IMR-90 (cell line): ENCODE data around the gene ZNF467. TPM values are rescaled to one million over a fixed set of nuclear protein-coding genes. Genes with fewer than 3 reads are reported as not detected.

Experiments
- ATAC-seq: fragments of 200-7000 bp; cut with Tn5 transposase; 2 replicates; pipeline ENCODE4 v1.9.1; 2020; ENCODE audit warnings: low read depth, mild to moderate bottlenecking, moderate library complexity
- BruUV-seq: library from RNA; stranded (reverse); fragments of 400-500 nt; replicated peaks from 2 replicates; lab custom pipeline; 2021; lab: Mats Ljungman, UMichigan
- CTCF ChIA-PET: fragments of 300-600 bp; formaldehyde crosslinking; extraction: SDS; loops from one replicate; lab custom pipeline; 2021; ENCODE audit warnings: antibody characterized with exemption; lab: Yijun Ruan, JAX
- POLR2A ChIA-PET: fragments of 300-600 bp; sonication (Branson Sonifier 250); formaldehyde crosslinking; loops from one replicate; lab custom pipeline; 2022; ENCODE audit warnings: antibody characterized with exemption; ENCODE audit not compliant: unreplicated experiment; lab: Charles Lee
- DNase-seq: peaks from one replicate; pipeline ENCODE4 v3.0.0; 2013
- H2AFZ ChIP-seq: replicated peaks from 2 replicates; pipeline ENCODE3; 2013; ENCODE audit warnings: low read length, mild to moderate bottlenecking; ENCODE audit not compliant: poor library complexity
- H2AK5ac ChIP-seq: 2 replicates; pipeline ENCODE4 v1.6.1; 2013; ENCODE audit warnings: low read depth, low read length, inconsistent platforms
- H2AK9ac ChIP-seq: replicated peaks from 2 replicates; pipeline ENCODE3; 2013; ENCODE audit warnings: mild to moderate bottlenecking, low read depth, low read length, moderate library complexity; ENCODE audit not compliant: poor library complexity
- H2BK120ac ChIP-seq: 2 replicates; pipeline ENCODE4 v1.6.1; 2013; ENCODE audit warnings: low read depth, low read length, inconsistent platforms
- H2BK15ac ChIP-seq: 3 replicates; pipeline ENCODE4 v1.6.1; 2013; ENCODE audit warnings: low read depth, low read length, inconsistent platforms
- H2BK20ac ChIP-seq: 2 replicates; pipeline ENCODE4 v1.6.1; 2013; ENCODE audit warnings: low read depth, mild to moderate bottlenecking, inconsistent platforms, low read length, moderate library complexity
- H2BK5ac ChIP-seq: 2 replicates; pipeline ENCODE4 v1.6.1; 2013; ENCODE audit warnings: mild to moderate bottlenecking, low read depth, low read length, inconsistent platforms; ENCODE audit not compliant: poor library complexity, severe bottlenecking
- H3K14ac ChIP-seq: replicated peaks from 2 replicates; pipeline ENCODE4 v1.6.1; 2013; ENCODE audit warnings: low read depth, low read length, inconsistent platforms
- H3K18ac ChIP-seq: 2 replicates; pipeline ENCODE4 v1.6.1; 2013; ENCODE audit warnings: low read depth, low read length, control low read depth
- H3K23ac ChIP-seq: 2 replicates; pipeline ENCODE4 v1.6.1; 2013; ENCODE audit warnings: low read depth, low read length, inconsistent platforms
- H3K27ac ChIP-seq: 2 replicates; pipeline ENCODE4 v1.5.1; 2013; ENCODE audit warnings: mild to moderate bottlenecking, control low read depth, low read length; ENCODE audit not compliant: insufficient read depth
- H3K27me3 ChIP-seq: 2 replicates; pipeline ENCODE4 v1.6.1; 2013; ENCODE audit warnings: low read length; ENCODE audit not compliant: control insufficient read depth, insufficient read depth
- H3K36me3 ChIP-seq: 2 replicates; pipeline ENCODE4 v1.6.1; 2013; ENCODE audit warnings: low read length, mixed read lengths; ENCODE audit not compliant: control insufficient read depth, insufficient read depth
- H3K4ac ChIP-seq: 2 replicates; pipeline ENCODE4 v1.6.1; 2013; ENCODE audit warnings: low read depth, low read length, inconsistent platforms
- H3K4me1 ChIP-seq: 2 replicates; pipeline ENCODE4 v1.6.1; 2013; ENCODE audit warnings: low read length, mixed read lengths; ENCODE audit not compliant: control insufficient read depth, insufficient read depth
- H3K4me2 ChIP-seq: 2 replicates; pipeline ENCODE4 v1.6.1; 2013; ENCODE audit warnings: low read depth, mild to moderate bottlenecking, control low read depth, low read length, moderate library complexity
- H3K4me3 ChIP-seq: 2 replicates; pipeline ENCODE4 v1.5.1; 2013; ENCODE audit warnings: low read depth, mild to moderate bottlenecking, control low read depth, low read length, moderate library complexity; ENCODE audit not compliant: insufficient read depth
- H3K56ac ChIP-seq: 2 replicates; pipeline ENCODE4 v1.6.1; 2013; ENCODE audit warnings: low read length, inconsistent platforms; ENCODE audit not compliant: insufficient read depth; ENCODE audit errors: extremely low read depth
- H3K79me1 ChIP-seq, 2 experiments: 2 replicates each; pipeline ENCODE4 v1.6.1; 2013; ENCODE audit warnings: low read length in 2 of 2, inconsistent platforms in 1 of 2, low read depth in 1 of 2
- H3K9ac ChIP-seq: 2 replicates; pipeline ENCODE4 v1.6.1; 2013; ENCODE audit warnings: low read depth, low read length, control low read depth
- H3K9me1 ChIP-seq: 2 replicates; pipeline ENCODE4 v1.6.1; 2013; ENCODE audit warnings: low read length, inconsistent platforms; ENCODE audit not compliant: insufficient read depth
- H3K9me3 ChIP-seq: 2 replicates; pipeline ENCODE4 v1.6.1; 2013; ENCODE audit warnings: low read length; ENCODE audit not compliant: control insufficient read depth, insufficient read depth
- H4K20me1 ChIP-seq: 2 replicates; pipeline ENCODE4 v1.6.1; 2013; ENCODE audit warnings: low read length, inconsistent platforms; ENCODE audit not compliant: insufficient read depth
- H4K5ac ChIP-seq: 2 replicates; pipeline ENCODE4 v1.6.1; 2013; ENCODE audit warnings: mild to moderate bottlenecking, low read depth, low read length, control low read depth
- H4K8ac ChIP-seq, 2 experiments: 2 replicates each; pipeline ENCODE4 v1.6.1; 2013; ENCODE audit warnings: low read depth in 2 of 2, low read length in 2 of 2, control low read depth in 1 of 2, inconsistent platforms in 1 of 2
- H4K91ac ChIP-seq: 2 replicates; pipeline ENCODE4 v1.6.1; 2013; ENCODE audit warnings: low read depth, low read length, inconsistent platforms; ENCODE audit not compliant: insufficient read depth
- BHLHE40 ChIP-seq: fragments of 150-350 bp; IDR thresholded peaks from 2 replicates; pipeline ENCODE4 v1.6.1; 2016; ENCODE audit warnings: mild to moderate bottlenecking, low read depth, low read length
- CEBPB ChIP-seq: IDR thresholded peaks from 2 replicates; pipeline ENCODE4 v1.6.1; 2012; ENCODE audit warnings: low read depth, low read length, improper control_type of control experiment
- CHD1 ChIP-seq: IDR thresholded peaks from 2 replicates; pipeline ENCODE4 v1.6.1; 2012; ENCODE audit warnings: low read depth, low read length, improper control_type of control experiment
- CTCF ChIP-seq: conservative IDR thresholded peaks from 2 replicates; pipeline ENCODE4 v1.5.1; 2012; ENCODE audit warnings: mild to moderate bottlenecking, low read depth, low read length, improper control_type of control experiment
- ELK1 ChIP-seq: fragments of 150-350 bp; IDR thresholded peaks from 2 replicates; pipeline ENCODE4 v1.6.1; 2016; ENCODE audit warnings: low read depth, mild to moderate bottlenecking, low read length, moderate library complexity, borderline replicate concordance
- MAFK ChIP-seq: IDR thresholded peaks from 2 replicates; pipeline ENCODE4 v1.6.1; 2012; ENCODE audit warnings: low read depth, low read length, improper control_type of control experiment
- MAZ ChIP-seq: IDR thresholded peaks from 2 replicates; pipeline ENCODE4 v1.6.1; 2012; ENCODE audit warnings: low read depth, mild to moderate bottlenecking, low read length, improper control_type of control experiment, moderate library complexity, borderline replicate concordance
- MXI1 ChIP-seq: IDR thresholded peaks from 2 replicates; pipeline ENCODE4 v1.6.1; 2012; ENCODE audit warnings: low read depth, mild to moderate bottlenecking, low read length, moderate library complexity, borderline replicate concordance
- NFE2L2 ChIP-seq: fragments of 150-350 bp; IDR thresholded peaks from 2 replicates; pipeline ENCODE4 v1.6.1; 2016; ENCODE audit warnings: low read depth, mild to moderate bottlenecking, low read length
- POLR2A ChIP-seq: IDR thresholded peaks from 2 replicates; pipeline ENCODE4 v1.6.1; 2012; ENCODE audit warnings: mild to moderate bottlenecking, low read depth, low read length
- RAD21 ChIP-seq: IDR thresholded peaks from 2 replicates; pipeline ENCODE4 v1.6.1; 2012; ENCODE audit warnings: low read length, improper control_type of control experiment
- RCOR1 ChIP-seq: IDR thresholded peaks from 2 replicates; pipeline ENCODE4 v1.6.1; 2012; ENCODE audit warnings: mild to moderate bottlenecking, low read length, improper control_type of control experiment; ENCODE audit not compliant: insufficient replicate concordance
- RFX5 ChIP-seq: IDR thresholded peaks from 2 replicates; pipeline ENCODE4 v1.8.0; 2012; ENCODE audit warnings: low read depth, mild to moderate bottlenecking, low read length, moderate library complexity
- SMC3 ChIP-seq: fragments of 150-350 bp; IDR thresholded peaks from 2 replicates; pipeline ENCODE4 v1.6.1; 2016; ENCODE audit warnings: low read depth, mild to moderate bottlenecking, antibody characterized with exemption, low read length, moderate library complexity
- USF2 ChIP-seq: fragments of 150-350 bp; IDR thresholded peaks from 2 replicates; pipeline ENCODE4 v1.6.1; 2017; ENCODE audit warnings: mild to moderate bottlenecking, antibody characterized with exemption, low read length, low read depth
- WGBS, 2 experiments: methylation state at CpG; one replicate each; pipeline versions ENCODE4 v1.1.5 to v1.1.7; 2013; ENCODE audit warnings: missing lambda C conversion rate in 2 of 2; ENCODE audit not compliant: insufficient read length in 1 of 2; ENCODE audit errors: extremely low coverage in 2 of 2; 5-methylcytosine and 5-hydroxymethylcytosine counted together
- dilution Hi-C: fragments of 300-500 bp; cut with HindIII; formaldehyde crosslinking; loops from one replicate; pipeline ENCODE4 v1.14.3; 2018; ENCODE audit warnings: low sequenced_read_pairs; ENCODE audit not compliant: unreplicated experiment
- in situ Hi-C: fragments of 300-500 bp; cut with MboI; formaldehyde crosslinking; loops from 3 replicates; pipeline ENCODE4 v1.14.3; 2019; ENCODE audit warnings: low sequenced_read_pairs, inconsistent platforms, mixed read lengths
- intact Hi-C: fragments of 100-400 bp; cut with micrococcal nuclease; formaldehyde crosslinking; loops from 2 replicates; pipeline ENCODE4 v1.10.0; 2022
- polyA plus RNA-seq, 3 experiments: library from polyadenylated mRNA; depleted of rRNA; stranded (reverse); fragments of >200 nt; gene quantifications; 2 replicates each; pipeline ENCODE4 v1.2.3, GENCODE V29; 2012; ENCODE audit warnings: low replicate concordance in 1 of 3
- total RNA-seq: library from RNA; depleted of rRNA; stranded (reverse); fragments of >200 nt; gene quantifications from 2 replicates; pipeline ENCODE4 v1.2.3, GENCODE V29; 2012

ZNF467 gene
- total and polyA plus RNA-seq, 2 of the 4 experiments (the other 2 are of a cell fraction) = 0.67 TPM; not detected in 1

- intact Hi-C loops (no loop called here), dilution Hi-C loops (no loop called here), in situ Hi-C loops (no loop called here)
- Histone ChIP-seq H3K27me3 (peaks cover 13% of the 10 kb centered on the region; the same call in 1 of the 2 replicates), H3K36me3 (no peaks in the 10 kb centered on the region), H2AK5ac (no peak overlapping the region), H2BK5ac (no peak overlapping the region), H2AFZ (no peak overlapping the region), H3K4ac (no peak overlapping the region), H4K91ac (no peak overlapping the region), H3K9me3 (no peaks in the 10 kb centered on the region), H3K14ac (no peak overlapping the region), H2AK9ac (no peak overlapping the region), H3K4me2 (no peak overlapping the region), H3K18ac (no peak overlapping the region), H3K4me1 (no peaks in the 10 kb centered on the region), H2BK15ac (no peak overlapping the region), H4K20me1 (no peaks in the 10 kb centered on the region), H3K23ac (no peak overlapping the region), H2BK20ac (no peak overlapping the region), H3K9me1 (no peaks in the 10 kb centered on the region), H3K4me3 (no peak overlapping the region), H3K27ac (no peak overlapping the region), H2BK120ac (no peak overlapping the region), H3K79me1 (no peaks in the 10 kb centered on the region), H3K56ac (no peak overlapping the region), H3K9ac (no peak overlapping the region), H4K5ac (no peak overlapping the region), H4K8ac (no peak overlapping the region)
- DNase-seq (no peak), ATAC-seq (no peak)
- CTCF ChIA-PET = no interaction called here
- TF ChIP-seq RAD21 (no peak), ELK1 (no peak), BHLHE40 (no peak), SMC3 (no peak), RFX5 (no peak), USF2 (no peak), MAFK (no peak), MAZ (no peak), POLR2A (no peak), MXI1 (no peak), CEBPB (no peak), RCOR1 (no peak), CHD1 (no peak), NFE2L2 (no peak), CTCF (no peak)
- POLR2A ChIA-PET = no interaction called here
- WGBS, 2 experiments = 46% methylated on average over 3 of the region's 28 CpGs; no CpG with 5 or more reads in 1 of the 2 experiments
- no TSS peak for BruUV-seq
These were observed 46.0 kb upstream of the ZNF467 start for GRCh38 chr7:149819141-149819960.
